ENCODE results near the gene CACNA1H.
"Not testable (repeated sequence)": the region's sequence is repeated elsewhere in the genome, so short reads cannot be mapped to it uniquely, and the experiment has no call there.

CACNA1H gene

DNA sequence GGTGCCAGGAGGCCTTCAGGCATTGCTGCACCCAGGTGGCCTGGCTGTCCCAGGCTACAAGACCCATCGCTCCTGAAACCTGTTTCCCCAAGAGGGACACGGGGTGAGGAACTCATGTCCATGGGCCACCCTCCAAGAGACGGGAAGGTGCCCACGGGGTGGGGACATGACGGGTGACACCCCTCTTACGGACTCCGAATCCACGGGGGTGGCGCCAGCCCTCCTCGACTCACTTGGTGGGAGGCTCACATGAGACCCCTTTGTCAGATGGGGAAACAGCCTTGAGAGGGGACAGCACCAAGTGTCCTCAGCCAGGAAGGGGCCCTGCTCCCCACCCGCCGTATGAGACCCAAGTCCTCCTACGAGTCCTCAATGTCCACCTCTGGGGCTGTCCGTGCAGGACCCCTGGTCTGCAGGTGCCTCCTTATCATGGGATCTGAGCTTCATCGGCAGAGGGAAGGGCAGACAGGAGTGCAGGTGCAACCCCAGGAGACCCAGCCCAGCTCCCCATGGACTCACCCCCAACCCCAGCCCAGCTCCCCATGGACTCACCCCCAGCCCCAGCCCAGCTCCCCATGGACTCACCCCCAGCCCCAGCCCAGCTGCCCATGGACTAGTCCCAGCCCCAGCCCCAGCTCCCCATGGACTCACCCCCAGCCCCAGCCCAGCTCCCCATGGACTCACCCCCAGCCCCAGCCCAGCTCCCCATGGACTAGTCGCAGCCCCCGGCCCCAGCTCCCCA is 77.7 kb downstream of the CACNA1H start:
- DNase-seq: not testable (repeated sequence)

DNA sequence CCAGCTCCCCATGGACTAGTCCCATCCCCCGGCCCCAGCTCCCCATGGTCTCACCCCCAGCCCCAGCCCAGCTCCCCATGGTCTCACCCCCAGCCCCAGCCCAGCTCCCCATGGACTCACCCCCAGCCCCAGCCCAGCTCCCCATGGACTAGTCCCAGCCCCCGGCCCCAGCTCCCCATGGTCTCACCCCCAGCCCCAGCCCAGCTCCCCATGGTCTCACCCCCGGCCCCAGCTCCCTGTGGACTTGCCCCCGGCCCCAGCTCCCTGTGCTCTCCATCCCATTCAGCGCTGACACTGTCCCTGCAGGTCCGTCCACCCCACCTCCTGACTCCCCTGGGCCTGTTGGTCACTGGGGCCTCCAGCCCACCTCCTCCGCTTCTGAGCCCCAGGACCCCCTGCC is 78.4 kb downstream of the CACNA1H start:
- DNase-seq: not testable (repeated sequence)

- DNase-seq: not testable (repeated sequence)
These were observed 79.3 kb downstream of the CACNA1H start for GRCh38 chr16:1232049-1232748.

DNA sequence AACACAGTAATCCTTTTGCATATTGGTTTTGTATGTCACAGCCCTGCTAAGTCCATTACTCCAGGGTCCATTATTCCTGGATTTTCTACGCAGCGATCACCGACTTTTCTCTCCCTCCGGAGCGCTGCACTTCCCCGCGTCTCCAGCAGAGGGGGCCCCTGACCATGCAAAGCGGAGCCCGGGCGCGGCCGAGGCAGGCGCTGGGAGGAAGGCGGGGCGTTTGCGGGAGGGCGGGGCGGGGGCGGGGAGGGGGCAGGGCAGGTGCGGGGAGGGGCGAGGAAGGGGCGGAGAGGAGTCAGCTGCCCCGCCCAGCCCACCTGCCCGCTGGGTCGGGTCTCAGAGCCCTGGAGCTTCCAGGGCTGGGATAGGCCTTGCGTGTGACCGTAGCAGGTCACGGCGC is 83.8 kb downstream of the CACNA1H start:
- DNase-seq: not testable (repeated sequence)

- DNase-seq: no peak
These were observed 85.1 kb downstream of the CACNA1H start for GRCh38 chr16:1237990-1238389.

DNA sequence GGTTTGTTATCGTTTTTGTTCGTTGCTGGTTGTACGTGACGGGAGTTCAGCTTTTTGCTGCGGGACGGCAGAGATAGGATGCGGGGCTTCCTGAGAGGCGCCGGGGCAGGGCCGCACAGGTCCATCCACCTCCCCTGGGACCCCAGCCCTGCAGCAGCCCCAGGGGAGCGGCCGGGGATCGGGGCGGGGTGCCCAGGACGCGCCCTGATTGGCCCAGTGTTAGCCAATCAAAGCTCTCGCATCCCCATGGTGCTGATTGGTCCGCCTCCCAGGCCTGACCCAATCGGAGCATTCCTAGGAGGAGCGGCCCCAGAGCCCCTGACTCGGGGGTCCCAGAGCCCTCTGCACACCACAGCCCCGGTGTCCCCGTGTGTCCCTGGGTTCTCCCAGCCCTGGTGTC is 86.0 kb downstream of the CACNA1H start:
- DNase-seq: not testable (repeated sequence)

DNA sequence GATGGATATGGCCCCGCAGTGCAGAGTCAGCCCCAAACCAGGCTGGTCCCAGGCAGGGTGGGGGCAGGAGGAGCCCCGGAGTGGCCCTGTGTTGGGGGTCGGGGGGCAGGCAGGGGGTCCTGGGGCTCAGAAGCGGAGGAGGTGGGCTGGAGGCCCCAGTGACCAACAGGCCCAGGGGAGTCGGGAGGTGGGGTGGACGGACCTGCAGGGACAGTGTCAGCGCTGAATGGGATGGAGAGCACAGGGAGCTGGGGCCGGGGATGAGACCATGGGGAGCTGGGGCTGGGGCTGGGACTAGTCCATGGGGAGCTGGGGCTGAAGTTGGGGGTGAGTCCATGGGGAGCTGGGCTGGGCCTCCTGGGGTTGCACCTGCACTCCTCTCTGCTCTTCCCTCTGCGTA is 86.7 kb downstream of the CACNA1H start:
- DNase-seq: not testable (repeated sequence)

- not testable (repeated sequence) for DNase-seq
These were observed 87.5 kb downstream of the CACNA1H start, which contains the start of gene TPSAB1 for GRCh38 chr16:1240436-1240835. Gene TPSAB1 (plus strand): TSS chr16:1240705. CDS start chr16:1240939, 234 bp downstream.

DNA sequence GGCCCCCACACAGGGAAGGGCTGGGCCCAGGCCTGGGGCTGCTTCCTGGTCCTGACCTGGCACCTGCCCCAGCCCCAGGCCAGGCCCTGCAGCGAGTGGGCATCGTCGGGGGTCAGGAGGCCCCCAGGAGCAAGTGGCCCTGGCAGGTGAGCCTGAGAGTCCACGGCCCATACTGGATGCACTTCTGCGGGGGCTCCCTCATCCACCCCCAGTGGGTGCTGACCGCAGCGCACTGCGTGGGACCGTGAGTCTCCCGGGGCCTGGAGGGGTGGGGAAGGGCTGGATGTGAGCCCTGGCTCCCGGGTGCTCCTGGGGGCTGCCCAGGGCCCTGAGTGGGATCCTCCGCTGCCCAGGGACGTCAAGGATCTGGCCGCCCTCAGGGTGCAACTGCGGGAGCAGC is 88.2 kb downstream of the CACNA1H start:
- not testable (repeated sequence) for DNase-seq

GRCh38 chr16:1243363-1243762 is 90.5 kb downstream of the CACNA1H start:
- not testable (repeated sequence) for DNase-seq

- not testable (repeated sequence) for DNase-seq
These were observed 91.3 kb downstream of the CACNA1H start for GRCh38 chr16:1243907-1244850.

- no peak for DNase-seq
These were observed 92.0 kb downstream of the CACNA1H start for GRCh38 chr16:1244881-1245280.

- DNase-seq: no peak
These were observed 92.6 kb downstream of the CACNA1H start for GRCh38 chr16:1245452-1246020.

GRCh38 chr16:1247903-1248537 is 95.1 kb downstream of the CACNA1H start:
- DNase-seq: not testable (repeated sequence)

DNA sequence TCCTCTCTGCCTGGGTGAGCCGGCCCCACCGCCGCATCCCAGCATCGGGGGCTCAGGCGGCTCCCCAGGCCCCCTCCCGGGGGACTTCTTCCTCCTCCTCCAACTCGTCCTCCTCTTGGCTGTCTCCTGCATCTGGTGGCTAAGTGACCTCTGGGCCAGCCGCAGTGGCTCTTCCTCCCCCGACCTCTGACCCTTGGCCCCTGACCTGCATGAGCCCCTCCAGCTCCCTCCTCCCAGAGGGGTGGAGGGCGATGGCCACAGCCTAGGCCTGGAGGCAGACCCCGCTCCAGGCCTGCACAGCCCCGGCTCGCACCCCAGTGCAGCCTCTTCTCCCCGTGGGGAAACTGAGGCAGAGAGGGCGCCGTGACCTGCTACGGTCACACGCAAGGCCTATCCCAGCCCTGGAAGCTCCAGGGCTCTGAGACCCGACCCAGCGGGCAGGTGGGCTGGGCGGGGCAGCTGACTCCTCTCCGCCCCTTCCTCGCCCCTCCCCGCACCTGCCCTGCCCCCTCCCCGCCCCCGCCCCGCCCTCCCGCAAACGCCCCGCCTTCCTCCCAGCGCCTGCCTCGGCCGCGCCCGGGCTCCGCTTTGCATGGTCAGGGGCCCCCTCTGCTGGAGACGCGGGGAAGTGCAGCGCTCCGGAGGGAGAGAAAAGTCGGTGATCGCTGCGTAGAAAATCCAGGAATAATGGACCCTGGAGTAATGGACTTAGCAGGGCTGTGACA is 96.3 kb downstream of the CACNA1H start:
- DNase-seq: not testable (repeated sequence)

- not testable (repeated sequence) for DNase-seq
These were observed 100.9 kb downstream of the CACNA1H start for GRCh38 chr16:1253701-1254364.

DNA sequence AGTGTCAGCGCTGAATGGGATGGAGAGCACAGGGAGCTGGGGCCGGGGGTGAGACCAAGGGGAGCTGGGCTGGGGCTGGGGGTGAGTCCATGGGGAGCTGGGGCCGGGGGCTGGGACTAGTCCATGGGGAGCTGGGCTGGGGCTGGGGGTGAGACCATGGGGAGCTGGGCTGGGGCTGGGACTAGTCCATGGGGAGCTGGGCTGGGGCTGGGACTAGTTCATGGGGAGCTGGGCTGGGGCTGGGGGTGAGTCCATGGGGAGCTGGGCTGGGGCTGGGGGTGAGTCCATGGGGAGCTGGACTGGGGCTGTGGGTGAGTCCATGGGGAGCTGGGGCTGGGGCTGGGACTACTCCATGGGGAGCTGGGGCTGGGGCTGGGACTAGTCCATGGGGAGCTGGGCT is 101.9 kb downstream of the CACNA1H start:
- DNase-seq: not testable (repeated sequence)

- DNase-seq: not testable (repeated sequence)
These were observed 102.6 kb downstream of the CACNA1H start, which contains the start of gene TPSD1 for GRCh38 chr16:1255276-1256122. Gene TPSD1 (plus strand): TSS chr16:1256069. CDS start chr16:1256281, 212 bp downstream.

- not testable (repeated sequence) for DNase-seq
These were observed 103.5 kb downstream of the CACNA1H start for GRCh38 chr16:1256296-1256873.
